CD4-positive, alpha-beta T cell treated with Interleukin-15 for 4 hours (primary cell): Measurements from ENCODE around the gene ATCAY.
"Not testable (repeated sequence)": the region's sequence is repeated elsewhere in the genome, so short reads cannot be mapped to it uniquely, and the experiment has no call there.

Source experiments
- DNase-seq: peaks from one replicate; pipeline ENCODE4 v3.0.0-alpha.2; 2020; ENCODE audit warnings: low spot score

The ATCAY gene

GRCh38 chr19:3857449-3858003 lies 23.0 kb upstream of the ATCAY start:
- DNase-seq: no peak

- no peak for DNase-seq
These were observed 20.0 kb upstream of the ATCAY start for GRCh38 chr19:3860499-3860898.

- no peak for DNase-seq
These were observed 17.5 kb upstream of the ATCAY start for GRCh38 chr19:3862826-3863500.

GRCh38 chr19:3863648-3864047 lies 16.8 kb upstream of the ATCAY start:
- DNase-seq: no peak

- no peak for DNase-seq
These were observed 13.4 kb upstream of the ATCAY start for GRCh38 chr19:3866910-3867638.

GRCh38 chr19:3867971-3868769 lies 12.3 kb upstream of the ATCAY start:
- DNase-seq: no peak

GRCh38 chr19:3868770-3869456 lies 11.6 kb upstream of the ATCAY start, which contains the start of gene ZFR2:
Gene ZFR2 (minus strand): TSS chr19:3869038. CDS start chr19:3869017, 21 bp downstream.
- no peak for DNase-seq

- no peak for DNase-seq
These were observed 7.3 kb upstream of the ATCAY start for GRCh38 chr19:3873151-3873550.

GRCh38 chr19:3874695-3875094 lies 5.8 kb upstream of the ATCAY start:
- DNase-seq: not testable (repeated sequence)

GRCh38 chr19:3879656-3880055 lies 829 bp upstream of the ATCAY start:
- no peak for DNase-seq

GRCh38 chr19:3881272-3882040 lies 971 bp downstream of the ATCAY start:
- DNase-seq: no peak

GRCh38 chr19:3882041-3882384 lies 1.5 kb downstream of the ATCAY start:
- no peak for DNase-seq

GRCh38 chr19:3890591-3890990 lies 10.1 kb downstream of the ATCAY start:
- DNase-seq: no peak

- DNase-seq: no peak
These were observed 13.2 kb downstream of the ATCAY start for GRCh38 chr19:3893509-3894179.

- DNase-seq: not testable (repeated sequence)
These were observed 14.5 kb downstream of the ATCAY start for GRCh38 chr19:3894959-3895358.

GRCh38 chr19:3895788-3896187 lies 15.3 kb downstream of the ATCAY start:
- no peak for DNase-seq

GRCh38 chr19:3897936-3898335 lies 17.5 kb downstream of the ATCAY start:
- DNase-seq: no peak

- DNase-seq: no peak
These were observed 17.9 kb downstream of the ATCAY start for GRCh38 chr19:3898426-3898825.

GRCh38 chr19:3899531-3900294 lies 19.2 kb downstream of the ATCAY start:
- no peak for DNase-seq
